T-helper 17 cell (primary cell): ENCODE results near the gene JMJD1C. TPM values are rescaled to one million over a fixed set of nuclear protein-coding genes. Genes with fewer than 3 reads are reported as not detected.
"Not testable (repeated sequence)": the region's sequence is repeated elsewhere in the genome, so short reads cannot be mapped to it uniquely, and the experiment has no call there.

Experiments used
- ATAC-seq: fragments of 150-1000 bp; cut with Tn5 transposase; 2 replicates; pipeline ENCODE4 v1.10.0; 2021; ENCODE audit warnings: mild to moderate bottlenecking, moderate library complexity
- DNase-seq, 3 donors: peaks; one replicate each; pipeline versions ENCODE4 v3.0.0 to v3.0.0-alpha.2; 2020 to 2021
- H3K9me3 ChIP-seq: one replicate; pipeline ENCODE4 v1.7.0; 2013; ENCODE audit warnings: low read length, mild to moderate bottlenecking; ENCODE audit not compliant: control insufficient read depth, poor library complexity, severe bottlenecking
- H3K27ac Mint-ChIP-seq: one replicate; pipeline ENCODE4 v1.8.0; 2022; ENCODE audit warnings: mild to moderate bottlenecking, moderate library complexity, mixed read lengths
- H3K27me3 Mint-ChIP-seq: one replicate; pipeline ENCODE4 v1.8.0; 2022; ENCODE audit warnings: mixed read lengths
- H3K36me3 Mint-ChIP-seq: one replicate; pipeline ENCODE4 v1.8.0; 2022; ENCODE audit warnings: low read depth, mixed read lengths
- H3K4me1 Mint-ChIP-seq: one replicate; pipeline ENCODE4 v1.8.0; 2022; ENCODE audit warnings: mild to moderate bottlenecking, mixed read lengths
- H3K4me3 Mint-ChIP-seq: one replicate; pipeline ENCODE4 v1.8.0; 2022; ENCODE audit warnings: mild to moderate bottlenecking, moderate library complexity, mixed read lengths
- total RNA-seq, 4 donors: library from RNA in 2 of 4; stranded (reverse) in 2 of 4; gene quantifications; one replicate each; pipeline ENCODE4 v1.2.3 and lab custom pipeline; 2022 to 2026

Gene JMJD1C
- total RNA-seq, 2 donors from 2014 or later = 215 to 279 TPM

DNA sequence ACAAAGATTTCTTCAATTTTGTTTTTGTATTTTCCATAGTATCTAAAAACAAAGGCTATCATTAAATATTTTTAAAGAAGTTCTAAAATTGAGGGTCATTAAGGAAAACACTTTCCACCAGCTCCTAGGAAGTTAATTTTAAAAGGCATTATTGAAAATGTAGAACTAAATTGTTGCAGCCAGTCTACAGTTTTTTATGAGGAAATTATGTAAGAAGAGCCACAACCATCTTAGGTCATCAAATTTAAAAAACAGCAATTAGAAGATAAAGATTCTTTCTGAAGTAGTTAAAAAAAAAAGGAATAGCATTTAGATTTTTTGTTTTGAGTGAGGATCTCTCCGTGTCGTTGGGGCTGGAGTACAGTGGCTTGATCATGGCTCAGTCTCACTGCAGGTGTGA, 171.0 kb downstream of the JMJD1C start:
- H3K9me3 ChIP-seq = no peaks in the 10 kb centered on the region
- no peaks in the 10 kb centered on the region for H3K27me3 Mint-ChIP-seq
- DNase-seq (no peak), ATAC-seq (no peak)
- no peak overlapping the region for H3K4me3 Mint-ChIP-seq
- H3K36me3 Mint-ChIP-seq = no peaks in the 10 kb centered on the region
- H3K27ac Mint-ChIP-seq = no peak overlapping the region
- H3K4me1 Mint-ChIP-seq = peaks cover 11% of the 10 kb centered on the region

- H3K27me3 Mint-ChIP-seq, H3K4me3 Mint-ChIP-seq, H3K9me3 ChIP-seq, ATAC-seq, DNase-seq, H3K4me1 Mint-ChIP-seq, H3K27ac Mint-ChIP-seq, H3K36me3 Mint-ChIP-seq: not testable (repeated sequence)
Measured at GRCh38 chr10:63292847-63293246, 172.9 kb downstream of the JMJD1C start.

GRCh38 chr10:63288170-63288569, 177.6 kb downstream of the JMJD1C start:
- Mint-ChIP-seq H3K27me3 (no peaks in the 10 kb centered on the region), H3K4me1 (peaks cover 14% of the 10 kb centered on the region), H3K27ac (no peak overlapping the region), H3K4me3 (no peak overlapping the region), H3K36me3 (no peaks in the 10 kb centered on the region)
- no peaks in the 10 kb centered on the region for H3K9me3 ChIP-seq
- DNase-seq (no peak), ATAC-seq (no peak)

DNA sequence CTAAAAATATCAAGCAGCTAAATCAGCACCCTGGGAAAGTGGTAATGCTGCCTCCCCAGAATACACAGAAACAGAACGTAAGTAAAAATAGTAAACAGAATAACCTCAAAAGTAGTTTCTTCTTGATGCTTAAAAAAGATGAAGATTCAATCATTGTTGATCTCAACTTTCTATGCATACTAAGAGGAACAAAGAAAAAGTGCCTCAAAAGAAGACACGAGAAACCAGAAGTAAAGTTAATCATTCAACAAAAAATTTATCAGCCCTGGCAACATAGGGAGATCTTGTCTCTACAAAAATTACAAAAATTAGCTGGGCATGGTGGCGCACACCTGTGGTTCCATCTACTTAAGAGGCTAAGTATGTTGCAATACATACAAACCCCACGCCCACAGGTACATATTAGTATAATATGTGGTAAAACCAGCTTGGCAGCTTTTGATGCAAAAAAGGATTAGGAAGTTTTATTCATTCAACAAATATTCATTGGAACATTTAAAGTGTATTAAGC, 179.0 kb downstream of the JMJD1C start:
- Mint-ChIP-seq H3K4me1 (peaks cover 12% of the 10 kb centered on the region), H3K27me3 (no peaks in the 10 kb centered on the region), H3K36me3 (no peaks in the 10 kb centered on the region), H3K4me3 (no peak overlapping the region), H3K27ac (no peak overlapping the region)
- ATAC-seq (no peak), DNase-seq (no peak)
- no peaks in the 10 kb centered on the region for H3K9me3 ChIP-seq

DNA sequence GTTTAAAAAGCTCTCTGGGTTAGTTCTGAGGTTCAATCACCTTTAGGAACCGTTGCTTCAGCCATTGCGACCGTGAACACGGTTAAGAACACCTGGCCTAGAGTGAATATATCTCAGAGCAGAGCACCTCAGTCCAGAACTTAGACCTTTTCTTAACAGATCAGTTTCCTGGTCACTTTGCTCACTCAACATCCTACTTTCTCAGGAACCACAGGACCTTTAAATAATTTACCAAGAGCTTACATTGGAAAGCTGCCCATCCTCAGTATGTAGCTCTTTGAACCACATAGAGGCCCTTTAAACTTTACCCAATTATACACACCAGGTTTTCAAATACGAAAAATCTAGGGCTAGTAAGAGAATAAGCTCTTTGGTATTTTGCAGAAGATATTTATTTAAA, 179.4 kb downstream of the JMJD1C start:
- ATAC-seq (no peak), DNase-seq (no peak)
- no peaks in the 10 kb centered on the region for H3K36me3 Mint-ChIP-seq
- no peak overlapping the region for H3K4me3 Mint-ChIP-seq
- H3K9me3 ChIP-seq = no peaks in the 10 kb centered on the region
- no peak overlapping the region for H3K27ac Mint-ChIP-seq
- no peaks in the 10 kb centered on the region for H3K27me3 Mint-ChIP-seq
- peaks cover 12% of the 10 kb centered on the region for H3K4me1 Mint-ChIP-seq

GRCh38 chr10:63283901-63284300, 181.9 kb downstream of the JMJD1C start:
- H3K36me3 Mint-ChIP-seq, H3K4me3 Mint-ChIP-seq, DNase-seq, ATAC-seq, H3K9me3 ChIP-seq, H3K27me3 Mint-ChIP-seq: not testable (repeated sequence)
- Mint-ChIP-seq H3K4me1 (peaks cover 12% of the 10 kb centered on the region), H3K27ac (peak overlapping the region; percentile 32)

DNA sequence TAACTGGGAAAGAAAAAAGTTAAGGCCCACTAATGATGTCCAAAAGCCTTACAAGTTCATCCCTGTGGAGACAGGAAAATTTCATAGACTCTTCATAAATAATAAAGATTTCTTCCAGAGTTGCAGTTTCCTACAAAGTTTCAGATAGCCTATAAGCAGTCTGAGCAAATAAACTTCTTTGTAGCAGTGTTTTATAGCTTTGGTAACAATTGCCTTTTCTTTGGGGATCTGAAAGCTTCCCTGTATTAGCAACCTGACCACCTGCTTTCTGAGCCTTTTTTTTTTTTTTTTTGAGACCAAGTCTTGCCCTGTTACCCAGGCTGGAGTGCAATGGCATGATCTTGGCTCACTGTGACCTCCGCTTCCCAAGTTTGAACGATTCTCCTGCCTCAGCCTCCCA, 182.7 kb downstream of the JMJD1C start:
- Mint-ChIP-seq H3K4me3 (no peak overlapping the region), H3K27ac (peak overlapping the region; percentile 32), H3K27me3 (no peaks in the 10 kb centered on the region), H3K4me1 (peaks cover 12% of the 10 kb centered on the region), H3K36me3 (no peaks in the 10 kb centered on the region)
- ATAC-seq (no peak), DNase-seq (no peak)
- no peaks in the 10 kb centered on the region for H3K9me3 ChIP-seq

DNA sequence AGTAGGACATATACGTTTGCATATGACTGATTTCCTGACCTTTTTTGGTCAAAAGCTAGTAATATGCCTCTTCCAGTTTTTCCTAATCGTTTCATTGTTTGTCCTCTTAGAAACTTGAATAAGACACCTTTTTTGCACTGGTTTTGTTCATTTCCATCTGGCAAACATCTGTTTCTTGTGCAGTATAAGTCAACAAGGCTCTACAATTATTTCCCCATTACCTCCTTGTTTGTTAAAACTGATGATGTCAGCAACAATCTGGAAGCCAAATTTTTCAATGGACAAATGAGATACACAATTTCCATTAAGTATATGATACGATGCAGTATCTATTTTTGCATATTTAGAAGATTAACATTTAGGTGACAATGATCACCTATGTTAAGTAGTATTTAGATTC, 183.8 kb downstream of the JMJD1C start:
- no peaks in the 10 kb centered on the region for H3K9me3 ChIP-seq
- H3K27me3 Mint-ChIP-seq = no peaks in the 10 kb centered on the region
- DNase-seq = no peak
- H3K27ac Mint-ChIP-seq = peak overlapping the region; percentile 49
- no peaks in the 10 kb centered on the region for H3K36me3 Mint-ChIP-seq
- H3K4me3 Mint-ChIP-seq = no peak overlapping the region
- no peak for ATAC-seq
- H3K4me1 Mint-ChIP-seq = peaks cover 10% of the 10 kb centered on the region

- Mint-ChIP-seq H3K4me1 (peaks cover 8% of the 10 kb centered on the region), H3K36me3 (no peaks in the 10 kb centered on the region), H3K27ac (no peak overlapping the region), H3K4me3 (no peak overlapping the region), H3K27me3 (no peaks in the 10 kb centered on the region)
- DNase-seq (no peak), ATAC-seq (no peak)
- H3K9me3 ChIP-seq = no peaks in the 10 kb centered on the region
Measured at GRCh38 chr10:63280386-63280785, 185.4 kb downstream of the JMJD1C start.

DNA sequence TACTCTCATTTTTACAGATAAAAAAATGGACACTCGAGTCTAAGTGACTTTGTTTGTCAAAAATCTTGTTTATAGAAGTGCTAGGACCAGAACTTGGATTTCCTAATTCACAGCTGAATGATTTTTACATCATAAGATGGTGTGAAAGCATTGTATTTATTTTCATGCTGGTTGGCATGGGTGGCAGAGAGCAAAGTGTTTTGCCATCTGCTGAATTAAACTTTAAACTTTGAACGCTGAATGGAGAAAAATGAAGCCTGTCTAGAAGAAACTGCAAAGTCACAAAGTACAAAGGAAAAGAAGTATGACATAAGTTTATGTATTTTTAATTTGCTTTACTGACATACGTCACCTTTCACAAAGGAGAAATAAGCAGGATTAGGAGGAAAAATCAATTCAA, 190.7 kb downstream of the JMJD1C start:
- Mint-ChIP-seq H3K27ac (peak overlapping the region; percentile 97), H3K4me3 (no peak overlapping the region), H3K4me1 (peaks cover 16% of the 10 kb centered on the region), H3K27me3 (no peaks in the 10 kb centered on the region), H3K36me3 (no peaks in the 10 kb centered on the region)
- no peak for ATAC-seq
- no peak for DNase-seq
- H3K9me3 ChIP-seq = no peaks in the 10 kb centered on the region

- peaks cover 16% of the 10 kb centered on the region for H3K4me1 Mint-ChIP-seq
- DNase-seq (no peak), ATAC-seq (peak; percentile 43)
- peak overlapping the region; percentile 97 for H3K27ac Mint-ChIP-seq
- H3K27me3 Mint-ChIP-seq = no peaks in the 10 kb centered on the region
- peak overlapping the region; percentile 58 for H3K4me3 Mint-ChIP-seq
- H3K36me3 Mint-ChIP-seq = no peaks in the 10 kb centered on the region
- no peaks in the 10 kb centered on the region for H3K9me3 ChIP-seq
Measured at GRCh38 chr10:63273577-63273976, 192.2 kb downstream of the JMJD1C start.

DNA sequence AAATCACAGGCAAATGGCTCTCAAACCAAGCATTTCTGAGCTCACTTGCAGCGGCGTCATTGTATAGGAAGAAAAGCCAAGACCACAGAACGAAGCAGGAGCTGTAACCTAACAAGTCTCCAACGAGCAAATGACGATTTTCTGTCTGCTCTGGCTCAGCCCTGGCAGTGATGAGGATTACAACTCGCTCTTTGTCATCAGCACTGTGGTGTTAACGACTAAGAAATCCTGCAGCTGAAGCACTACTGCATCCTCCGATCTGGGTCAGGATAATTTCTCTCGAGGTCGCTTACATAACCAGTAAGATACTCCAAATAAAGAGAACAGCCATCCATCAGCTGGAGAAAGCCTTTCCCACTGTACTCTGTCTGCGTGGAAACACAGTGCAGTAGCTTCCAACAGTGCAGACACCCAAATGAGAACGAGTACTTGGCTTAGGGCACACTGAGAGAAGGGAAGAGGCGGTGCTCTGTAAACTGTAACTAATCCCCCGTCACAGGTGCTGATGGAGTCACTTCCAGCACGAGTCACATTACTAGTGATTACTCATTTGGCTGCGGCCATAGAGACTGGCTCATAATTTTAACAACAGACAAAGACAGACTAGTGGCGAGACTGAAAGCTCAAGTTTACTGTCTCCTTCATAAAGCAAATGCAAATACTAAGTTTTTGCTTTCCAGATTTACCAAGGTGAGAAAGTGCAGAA, 196.8 kb downstream of the JMJD1C start:
- Mint-ChIP-seq H3K4me1 (peaks cover 17% of the 10 kb centered on the region), H3K36me3 (no peaks in the 10 kb centered on the region), H3K27ac (peak overlapping the region; percentile 97), H3K27me3 (no peaks in the 10 kb centered on the region), H3K4me3 (peak overlapping the region; percentile 94)
- ATAC-seq = peak; percentile 92
- DNase-seq = peak; percentile 42 to 66 (median 65)
- H3K9me3 ChIP-seq = no peaks in the 10 kb centered on the region

DNA sequence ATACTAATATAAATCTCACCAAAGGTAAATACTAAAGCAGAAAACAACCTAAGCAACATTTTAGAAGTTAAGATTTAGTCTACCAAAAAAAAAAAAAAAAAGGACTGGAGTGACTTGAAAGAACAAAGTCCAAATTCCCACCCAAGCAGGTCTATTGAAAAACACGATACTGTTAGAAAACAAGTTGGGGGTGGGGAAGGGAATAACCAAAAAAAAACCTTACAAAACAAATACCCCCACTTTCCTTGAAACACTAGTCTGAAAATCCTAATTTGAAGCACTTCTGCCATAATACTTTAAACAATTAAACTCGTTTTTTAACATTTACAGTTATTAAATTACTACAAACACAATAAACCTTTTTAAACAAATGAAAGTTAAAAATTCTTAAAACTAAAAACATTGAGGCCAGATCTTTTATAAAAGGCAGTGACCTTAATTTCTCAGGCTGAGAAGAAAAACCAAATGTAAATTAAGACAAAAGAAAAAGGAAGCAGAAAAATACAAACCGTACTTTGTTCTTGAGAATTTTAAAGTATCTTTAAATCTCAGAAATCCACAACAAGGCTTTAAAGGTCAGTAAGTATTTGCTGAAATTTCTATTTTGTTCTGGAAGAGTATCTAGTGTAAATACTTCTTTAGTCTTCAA, 197.5 kb downstream of the JMJD1C start:
- peaks cover 10% of the 10 kb centered on the region for H3K4me1 Mint-ChIP-seq
- H3K36me3 Mint-ChIP-seq = no peaks in the 10 kb centered on the region
- peak overlapping the region; percentile 97 for H3K27ac Mint-ChIP-seq
- H3K9me3 ChIP-seq = no peaks in the 10 kb centered on the region
- peak overlapping the region; percentile 94 for H3K4me3 Mint-ChIP-seq
- ATAC-seq (no peak), DNase-seq (no peak)
- no peaks in the 10 kb centered on the region for H3K27me3 Mint-ChIP-seq
